HEK293T (cell line): ENCODE data around the gene ESRRB.

ENCODE experiments used
- CTBP1 ChIP-seq: fragments of 450-650 bp; IDR thresholded peaks from 2 replicates; pipeline ENCODE4 v1.6.1; 2016; ENCODE audit warnings: borderline replicate concordance
- ELF4 ChIP-seq: fragments of 450-650 bp; IDR thresholded peaks from 2 replicates; pipeline ENCODE4 v1.6.1; 2017; ENCODE audit warnings: antibody characterized with exemption
- FOXK2 ChIP-seq: fragments of 450-650 bp; IDR thresholded peaks from 2 replicates; pipeline ENCODE4 v1.6.1; 2016; ENCODE audit warnings: mild to moderate bottlenecking
- FOXM1 ChIP-seq: fragments of 450-650 bp; IDR thresholded peaks from 2 replicates; pipeline ENCODE4 v1.6.1; 2017; ENCODE audit warnings: mild to moderate bottlenecking, borderline replicate concordance
- SP1 ChIP-seq: fragments of 450-650 bp; IDR thresholded peaks from 2 replicates; pipeline ENCODE4 v1.6.1; 2017
- TARDBP ChIP-seq: fragments of 450-650 bp; IDR thresholded peaks from 2 replicates; pipeline ENCODE4 v1.6.1; 2016

GRCh38 chr14:76500480-76500879 lies 124.5 kb downstream of the ESRRB start:
- TF ChIP-seq TARDBP (no peak), SP1 (no peak), CTBP1 (no peak), FOXM1 (no peak), FOXK2 (no peak), ELF4 (no peak)
